Myocyte (in vitro differentiated cells): Measurements from ENCODE around the gene PAX3. TPM values are rescaled to one million over a fixed set of nuclear protein-coding genes. Genes with fewer than 3 reads are reported as not detected.

Experiments
- DNase-seq: peaks from one replicate; pipeline ENCODE4 v3.0.0-alpha.2; 2012; ENCODE audit warnings: low read depth
- total RNA-seq: library from RNA; depleted of rRNA; stranded (reverse); fragments of >200 nt; gene quantifications from 2 replicates; pipeline ENCODE4 v1.2.3, GENCODE V29; 2014

Gene PAX3
- total RNA-seq, 1 donor from 2014 or later, result 2.7 TPM

DNA sequence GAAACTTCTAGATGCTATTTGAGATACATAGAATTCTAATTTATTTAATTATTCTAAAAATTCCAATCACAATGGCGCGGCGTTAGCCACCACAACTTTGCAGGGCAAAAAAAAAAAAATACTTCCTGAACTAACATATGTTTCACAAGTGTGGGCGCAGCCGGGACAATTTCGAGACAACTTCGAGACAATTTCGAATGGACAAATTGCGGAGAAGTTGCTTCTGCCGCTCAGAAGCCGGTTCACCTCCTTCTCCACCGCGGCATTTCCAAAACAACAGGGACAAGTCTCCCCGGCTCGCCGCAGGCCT, 842 bp downstream of the PAX3 start:
- no peak for DNase-seq

DNA sequence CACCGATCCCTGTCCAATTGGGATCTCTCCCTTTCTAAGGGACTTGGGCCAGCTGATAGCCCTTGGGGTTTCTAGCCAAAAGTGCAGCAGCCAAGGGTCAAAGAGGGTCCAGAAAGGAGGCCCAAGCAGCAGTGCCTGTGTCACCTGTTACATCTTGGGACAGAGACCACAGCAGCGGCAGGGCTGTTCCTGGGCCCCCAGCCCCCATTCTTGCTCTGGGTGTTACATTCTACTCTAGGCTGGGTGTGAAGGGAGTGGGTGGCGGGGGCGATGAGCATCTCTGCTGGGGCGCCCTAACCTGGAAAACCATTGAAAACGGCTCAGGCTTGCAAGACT, 1.2 kb downstream of the PAX3 start:
- DNase-seq, result no peak

DNA sequence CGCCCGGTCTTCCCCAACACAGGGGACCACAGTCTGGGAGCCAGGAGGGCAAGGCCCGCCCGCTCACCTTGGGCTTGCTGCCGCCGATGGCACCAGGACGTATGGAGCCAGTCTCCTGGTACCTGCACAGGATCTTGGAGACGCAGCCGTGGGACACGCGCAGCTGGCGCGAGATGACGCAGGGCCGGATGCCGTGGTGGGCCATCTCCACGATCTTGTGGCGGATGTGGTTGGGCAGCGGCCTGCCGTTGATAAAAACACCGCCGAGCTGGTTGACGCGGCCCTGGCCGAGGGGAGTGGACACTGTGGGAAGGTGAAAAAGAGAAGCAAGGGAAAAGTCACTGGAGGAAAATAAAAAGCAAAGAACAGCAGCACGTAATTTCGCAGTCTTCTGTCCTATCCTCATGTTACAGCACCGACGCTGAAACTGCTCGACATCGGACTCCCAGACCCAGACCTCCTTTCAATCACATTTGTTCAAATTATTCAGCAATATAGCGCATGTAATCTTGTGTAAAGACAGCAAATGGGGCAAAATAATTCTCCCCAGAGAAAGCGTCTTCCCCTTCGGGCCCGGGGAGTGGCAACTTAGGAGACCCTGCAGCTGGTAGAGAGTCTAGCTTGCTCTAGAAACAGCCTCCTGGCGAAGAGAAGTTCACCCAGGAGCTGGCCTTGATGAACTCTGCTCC, 1.7 kb downstream of the PAX3 start:
- no peak for DNase-seq

DNA sequence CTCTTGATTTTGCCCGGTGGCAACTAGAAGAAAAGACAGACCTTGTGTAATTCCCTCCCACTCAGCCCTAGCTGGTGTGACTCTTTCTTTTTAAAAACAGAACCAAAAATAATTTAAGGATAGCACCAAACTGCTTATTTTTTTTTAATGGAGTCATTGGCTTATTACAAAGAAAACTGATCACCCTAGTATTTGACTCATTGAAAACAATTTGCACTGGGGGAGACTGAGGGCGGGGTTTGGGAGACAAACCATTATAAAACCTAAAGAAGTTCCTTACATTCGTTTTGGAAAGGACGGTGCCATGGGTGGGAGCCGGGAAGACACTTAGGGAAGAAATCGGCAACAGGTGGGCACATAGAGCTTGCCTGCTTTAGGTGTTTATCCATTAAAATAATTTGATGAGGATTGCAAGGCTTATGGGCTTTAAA, 2.5 kb downstream of the PAX3 start:
- no peak for DNase-seq

DNA sequence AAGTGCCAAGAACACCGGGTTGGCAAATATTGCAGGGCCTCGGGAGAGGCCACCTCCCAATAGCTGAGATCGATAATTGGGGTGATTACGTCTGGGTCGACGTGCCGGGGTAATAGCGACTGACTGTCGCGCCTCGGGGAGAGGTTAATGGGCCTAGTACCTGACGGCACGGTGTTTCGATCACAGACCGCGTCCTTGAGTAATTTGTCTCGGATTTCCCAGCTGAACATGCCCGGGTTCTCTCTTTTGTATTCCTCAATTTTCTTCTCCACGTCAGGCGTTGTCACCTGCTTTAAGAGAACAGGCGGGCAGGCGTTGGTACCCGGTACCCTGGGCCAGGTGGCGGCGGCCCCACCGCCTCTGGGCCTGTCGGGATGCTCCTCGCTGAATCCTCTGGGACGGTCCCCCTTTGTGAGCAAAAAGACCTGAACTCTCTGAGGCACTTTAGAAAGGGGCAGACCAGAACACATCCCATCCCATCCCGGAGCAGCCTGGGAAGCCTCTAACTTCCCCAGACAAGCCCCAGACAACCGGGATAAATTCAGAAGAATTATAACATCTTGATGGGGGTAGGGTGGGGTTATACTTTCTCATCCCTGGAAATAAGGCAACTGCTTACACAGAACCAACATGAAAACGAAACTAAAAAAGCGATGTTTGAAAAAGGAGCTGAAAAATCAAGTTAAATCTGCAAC, 3.3 kb downstream of the PAX3 start:
- no peak for DNase-seq

DNA sequence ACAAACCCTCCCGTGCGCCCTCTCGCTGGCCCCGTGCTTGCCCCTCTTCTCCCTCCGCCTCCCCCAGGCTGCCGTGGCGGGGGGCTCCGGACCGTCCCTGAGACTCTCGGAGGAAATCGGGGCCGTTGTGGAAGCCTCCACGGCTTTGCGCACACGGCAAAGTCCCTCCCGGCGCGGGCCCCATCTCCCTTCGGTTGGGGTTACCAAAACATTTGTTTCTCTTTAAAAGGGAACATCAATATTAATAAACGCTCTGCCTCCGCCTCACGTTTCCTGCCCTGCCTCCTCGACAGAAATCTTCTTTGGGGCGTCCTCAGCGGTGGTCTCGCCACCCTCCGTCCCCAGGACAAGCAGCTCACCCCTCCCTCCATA, 3.8 kb downstream of the PAX3 start:
- no peak for DNase-seq

DNA sequence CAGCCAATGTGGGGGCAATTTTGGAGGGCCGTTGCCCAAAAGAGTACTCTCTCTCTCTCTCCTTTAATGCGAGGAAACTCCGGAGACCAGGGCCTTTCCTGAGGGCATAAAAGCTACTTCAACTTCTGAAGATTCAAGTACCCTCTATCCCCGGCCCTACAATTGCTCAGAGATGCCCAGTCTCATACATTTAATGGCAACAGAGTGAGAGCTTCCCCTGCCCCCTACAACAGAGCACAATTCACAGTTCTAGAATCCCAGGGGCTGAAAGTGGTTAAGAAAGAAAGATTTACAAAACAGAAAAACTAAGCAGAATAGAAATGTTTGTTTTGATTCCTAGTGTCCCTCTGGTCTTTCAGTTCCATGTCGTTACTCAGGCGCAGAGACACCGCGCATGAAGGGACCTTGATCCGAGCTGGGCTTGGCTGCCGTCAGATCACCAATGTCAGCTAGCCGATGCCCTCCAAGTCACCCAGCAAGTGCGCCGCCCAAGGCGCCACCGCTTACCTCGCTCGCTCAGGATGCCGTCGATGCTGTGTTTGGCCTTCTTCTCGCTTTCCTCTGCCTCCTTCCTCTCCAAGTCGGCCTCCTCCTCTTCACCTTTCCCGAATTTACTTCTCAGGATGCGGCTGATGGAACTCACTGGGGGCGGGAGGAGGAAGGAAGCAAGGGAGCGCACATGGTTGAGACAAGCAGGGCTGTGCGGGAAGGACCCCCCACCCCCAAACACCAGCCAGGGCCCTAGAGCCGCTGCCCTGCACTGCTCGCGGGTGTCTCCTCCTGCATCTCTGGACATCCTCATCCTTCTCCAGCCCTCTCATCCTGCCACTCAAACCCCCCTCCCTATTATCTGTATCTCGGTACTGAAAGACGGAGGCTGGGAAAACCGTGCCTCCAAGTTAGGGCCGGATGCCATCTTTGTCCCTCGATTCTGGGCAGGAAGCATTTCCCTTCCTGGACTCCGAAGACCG, 4.9 kb downstream of the PAX3 start:
- DNase-seq, result no peak

DNA sequence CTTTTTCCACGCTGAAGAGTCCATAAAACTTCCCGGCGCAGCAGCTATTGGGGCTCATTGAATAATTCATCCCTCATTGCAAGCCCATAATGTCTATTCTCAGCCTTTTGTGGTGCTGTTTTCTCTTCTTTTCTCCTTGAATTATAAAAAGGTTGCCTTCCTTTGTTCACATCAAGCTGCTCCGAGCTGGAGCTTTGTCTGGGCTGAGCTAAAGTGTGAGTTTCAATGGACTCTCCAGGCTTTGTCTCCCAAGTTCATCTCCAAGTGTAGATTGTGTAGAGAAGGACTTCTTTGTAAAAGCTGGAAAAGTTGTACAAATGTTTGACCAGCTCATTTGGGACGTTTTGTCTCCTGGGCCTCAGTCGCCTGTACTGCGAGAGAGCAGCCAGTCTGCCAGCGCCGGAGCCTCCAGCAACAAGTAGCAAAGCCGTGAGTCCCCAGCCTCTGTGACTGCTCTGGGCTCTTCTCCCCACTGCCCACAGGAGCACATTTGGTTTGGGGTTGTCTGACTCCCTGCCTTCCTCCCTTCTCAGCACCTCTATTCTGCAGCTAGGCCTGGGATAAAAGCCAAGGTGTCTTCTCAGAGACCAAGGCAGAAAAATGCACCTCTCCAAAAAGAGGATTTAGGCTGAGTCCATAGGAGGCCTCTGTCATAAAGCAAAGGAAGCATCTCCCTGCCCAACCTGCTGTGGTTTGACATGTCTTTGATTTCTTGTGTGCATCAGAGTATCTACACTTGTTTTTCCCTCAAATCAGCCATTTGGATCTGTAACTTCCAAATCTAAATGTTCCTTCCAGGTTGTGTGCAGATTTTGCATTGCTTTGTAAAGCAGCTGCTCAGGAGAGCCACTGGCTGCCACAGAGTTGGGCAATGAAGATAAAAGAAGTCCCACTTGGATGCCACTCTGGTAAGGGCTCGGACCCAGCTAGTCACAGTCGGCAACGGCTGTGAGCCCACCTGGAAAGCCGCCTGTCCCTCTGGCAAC, 6.4 kb downstream of the PAX3 start:
- no peak for DNase-seq

DNA sequence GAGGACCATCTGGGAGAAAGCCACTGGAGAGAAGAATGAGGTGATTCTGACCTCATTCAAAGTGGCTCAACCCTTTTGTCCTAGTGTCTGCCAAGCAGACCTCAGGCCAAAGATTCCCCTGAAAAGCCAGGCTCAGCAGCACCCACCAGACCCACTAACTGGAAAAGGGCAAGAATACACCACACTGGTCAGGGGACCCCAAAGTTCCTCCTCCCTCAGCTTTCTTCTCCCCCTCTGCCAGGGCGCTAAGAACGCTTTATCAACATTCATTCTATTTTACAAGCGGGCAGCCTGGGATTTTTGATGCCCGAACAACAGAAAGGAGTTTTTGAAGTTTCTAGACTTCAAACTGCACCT, 7.3 kb downstream of the PAX3 start:
- DNase-seq, result no peak

DNA sequence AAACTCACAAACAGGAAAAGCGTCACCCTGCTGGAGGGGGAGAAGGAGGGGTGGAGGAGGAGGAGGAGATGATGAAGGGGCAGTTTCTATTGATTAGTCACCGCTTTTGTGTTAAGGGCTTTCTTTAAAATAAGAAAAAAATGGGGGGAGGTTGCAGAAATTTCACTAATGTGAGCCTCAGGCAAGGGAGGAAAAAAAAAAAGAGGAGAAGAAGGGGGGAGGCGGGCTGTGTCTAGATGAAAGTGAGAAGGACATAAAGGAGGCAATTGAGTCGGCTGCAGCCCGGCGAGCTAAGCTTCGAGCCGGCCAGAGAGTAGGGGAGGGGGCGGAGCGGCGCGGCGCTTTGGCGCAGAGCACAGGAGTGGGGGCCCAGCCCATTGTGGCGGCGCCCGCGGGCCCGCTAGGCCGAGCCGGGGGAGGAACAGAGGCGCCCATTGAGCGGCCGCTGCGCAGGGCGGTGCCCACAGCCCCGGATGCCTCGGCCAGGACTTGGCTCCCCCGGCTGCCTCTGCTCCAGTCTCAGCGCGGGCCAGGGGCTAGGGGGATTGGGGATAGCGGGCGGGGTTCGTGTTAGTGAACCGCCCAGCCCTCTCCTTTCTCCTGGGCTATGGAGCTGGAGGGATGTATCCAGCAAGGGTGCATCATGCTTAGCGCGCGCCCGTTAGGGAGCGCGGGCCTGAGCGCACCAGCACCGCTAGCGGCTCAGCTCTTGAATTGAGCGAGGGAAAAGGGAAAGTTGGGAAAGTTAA, 7.9 kb downstream of the PAX3 start:
- no peak for DNase-seq

DNA sequence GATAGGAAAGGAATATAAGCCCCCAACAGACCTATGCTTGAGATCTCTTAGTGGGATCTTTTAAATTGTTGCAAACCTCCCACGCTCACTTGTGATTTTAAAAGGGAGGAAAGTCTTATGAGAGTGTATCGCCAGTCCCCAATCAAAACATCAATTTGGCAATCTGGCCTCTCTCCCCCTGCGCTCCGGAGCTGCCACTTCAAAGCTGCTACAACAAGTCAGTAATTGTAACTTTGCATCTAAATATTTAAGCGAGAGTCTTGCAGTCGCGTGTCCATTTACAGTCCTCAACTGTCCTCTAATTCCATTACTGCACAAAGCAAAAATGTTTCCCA, 8.4 kb downstream of the PAX3 start:
- no peak for DNase-seq

DNA sequence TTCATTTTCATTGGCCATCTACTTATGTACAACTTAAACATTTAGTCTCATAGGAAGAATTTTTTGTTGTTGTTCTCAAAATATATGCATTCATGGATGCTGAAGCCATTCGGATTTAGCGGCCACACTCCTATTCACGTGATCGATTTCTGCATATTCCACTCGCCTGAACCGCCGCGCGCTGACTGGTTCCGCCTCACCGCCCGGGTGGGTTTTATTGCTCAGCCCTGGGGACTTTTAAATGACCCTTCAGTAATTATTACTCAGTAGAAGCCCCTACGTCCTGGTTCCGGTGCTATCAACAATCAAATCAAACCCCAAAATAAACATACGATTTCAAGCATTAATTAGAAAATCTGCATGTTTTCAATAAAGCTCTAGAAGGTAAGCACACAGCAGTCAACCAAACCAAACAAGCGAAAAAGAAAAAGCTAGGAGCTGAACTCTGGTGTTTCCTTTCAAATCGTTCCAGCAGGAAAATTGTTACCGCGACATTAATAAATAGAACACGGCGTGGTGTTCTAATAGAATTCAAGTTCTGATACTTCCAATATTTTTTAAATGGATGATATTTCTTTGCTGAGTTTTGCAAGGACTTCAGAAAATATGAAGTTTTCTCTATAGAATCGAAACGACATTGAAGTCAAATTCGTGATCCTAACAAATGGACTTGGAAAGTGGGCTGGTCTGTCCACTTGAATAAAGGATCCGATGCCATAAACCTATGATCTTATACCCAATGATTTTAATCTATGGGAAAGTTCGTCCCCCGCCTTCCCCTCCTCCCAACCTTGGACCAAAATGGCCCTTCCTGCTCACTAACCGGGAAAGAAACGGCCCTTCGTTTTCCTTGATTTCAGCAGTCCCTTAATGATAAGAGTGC, 9.3 kb downstream of the PAX3 start:
- DNase-seq, result no peak

DNA sequence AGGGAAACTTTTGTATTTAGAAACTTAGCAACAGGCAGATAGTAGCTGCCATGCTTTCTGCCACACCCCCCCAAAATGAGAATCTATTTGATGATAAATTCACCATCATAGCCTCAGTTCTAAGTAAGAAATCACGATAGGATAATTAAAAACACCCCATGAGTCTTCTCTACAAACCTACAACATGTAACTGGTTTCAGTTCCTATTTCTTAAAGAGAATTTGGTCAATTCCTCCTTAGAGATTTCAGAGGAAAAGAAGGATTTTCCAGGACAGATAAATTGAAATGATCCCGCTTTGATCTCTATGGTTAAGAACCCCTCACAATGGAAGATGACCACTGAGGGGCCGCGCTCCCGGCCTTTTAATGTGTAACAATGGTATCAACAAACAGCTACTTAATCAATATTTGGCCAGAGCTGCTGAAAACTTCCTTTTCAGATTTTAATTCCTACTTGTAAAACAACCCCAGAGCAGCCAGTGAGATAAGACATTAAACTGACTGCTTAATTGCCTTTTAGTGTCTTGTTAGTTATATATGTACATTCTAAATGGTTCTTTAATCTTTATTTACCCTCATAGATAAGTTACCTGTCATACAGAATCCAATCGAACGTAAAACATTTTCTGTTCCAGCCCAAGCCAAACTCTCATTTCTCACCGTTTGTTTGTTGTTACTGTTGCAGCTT, 10.1 kb downstream of the PAX3 start:
- DNase-seq, result no peak

DNA sequence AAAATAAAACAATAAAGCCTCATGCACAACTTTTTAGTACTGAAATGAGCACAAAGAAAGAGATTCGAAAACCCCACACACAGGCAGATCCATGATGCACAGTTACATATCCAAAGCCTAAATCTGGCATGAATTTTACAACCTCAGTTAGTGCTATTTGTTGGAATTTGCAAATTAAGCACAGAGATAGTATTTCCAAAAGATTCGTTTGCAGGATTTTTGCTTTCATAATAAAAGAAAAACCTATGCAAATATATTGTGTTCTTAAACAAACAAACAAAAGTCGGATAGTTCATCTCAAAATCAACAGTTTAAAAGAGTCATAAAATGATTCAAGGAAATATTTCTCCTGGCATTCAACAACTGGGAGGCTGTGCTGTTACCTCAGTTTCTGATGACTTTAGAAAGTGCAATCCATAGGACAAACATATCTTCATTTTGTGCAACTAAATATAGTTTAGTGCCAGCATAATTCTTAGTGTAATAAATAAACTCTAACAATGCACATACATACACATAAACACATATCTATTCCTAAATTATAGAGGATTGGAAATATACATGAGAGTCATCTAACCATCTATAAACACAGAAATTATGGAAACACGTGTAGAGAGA, 10.8 kb downstream of the PAX3 start:
- no peak for DNase-seq

DNA sequence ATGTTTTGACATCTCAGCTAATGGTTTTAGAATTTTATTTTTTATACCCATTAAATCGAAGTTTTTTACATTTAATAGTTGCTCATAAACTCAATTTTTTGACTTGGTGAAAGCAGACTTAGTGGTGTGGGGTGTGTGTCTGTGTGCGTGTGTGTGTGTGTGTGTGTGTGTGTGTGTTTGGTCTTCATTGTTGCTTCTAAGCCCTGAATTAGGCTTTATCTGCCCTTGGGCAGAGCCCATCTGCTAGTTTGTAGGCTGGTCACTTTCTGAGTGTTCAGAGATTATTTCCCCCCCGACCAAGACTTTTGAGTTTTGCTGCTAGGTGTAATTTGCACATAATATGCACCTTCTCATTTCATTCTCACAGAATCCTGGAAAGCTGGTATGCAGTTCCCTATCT, 14.3 kb downstream of the PAX3 start:
- DNase-seq, result no peak

DNA sequence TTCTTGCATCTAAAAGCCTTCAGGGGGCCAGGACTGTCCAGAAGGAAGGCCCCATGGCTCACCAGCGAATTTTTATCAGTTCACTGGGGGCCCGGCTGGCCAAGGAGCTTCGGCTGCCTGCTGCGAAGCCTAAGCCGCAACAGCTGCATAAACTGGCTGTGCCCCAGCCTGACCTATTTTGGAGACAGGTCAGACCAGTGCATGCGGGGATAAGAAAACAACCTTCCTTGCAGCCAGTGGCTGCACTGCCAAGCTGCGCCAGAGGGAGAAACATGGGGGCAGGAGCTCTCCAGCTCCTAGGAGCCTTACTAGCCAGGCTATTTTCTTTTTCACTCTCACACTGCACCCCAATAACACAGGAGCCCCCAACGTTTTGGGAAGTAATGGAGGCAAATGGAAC, 15.2 kb downstream of the PAX3 start:
- DNase-seq, result peak; percentile 95

DNA sequence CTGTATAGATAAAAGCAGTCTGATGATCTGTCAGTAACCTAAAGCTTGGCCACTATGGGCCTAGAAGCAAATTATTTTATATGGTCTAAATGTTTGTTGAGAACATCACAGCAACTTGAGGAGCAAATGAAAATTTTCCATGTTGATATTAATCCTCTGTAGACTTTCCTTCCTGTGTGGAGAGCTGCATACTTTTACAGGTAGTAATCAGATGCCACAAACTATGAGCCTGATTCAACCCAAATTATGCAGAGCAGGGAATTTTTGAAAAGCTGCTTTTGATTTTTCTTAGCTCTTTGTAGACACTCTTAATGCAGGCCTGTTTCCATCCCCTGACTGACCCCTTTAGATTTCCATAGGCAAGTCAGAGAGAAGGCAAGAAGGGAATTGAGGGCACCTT, 17.3 kb downstream of the PAX3 start:
- no peak for DNase-seq

DNA sequence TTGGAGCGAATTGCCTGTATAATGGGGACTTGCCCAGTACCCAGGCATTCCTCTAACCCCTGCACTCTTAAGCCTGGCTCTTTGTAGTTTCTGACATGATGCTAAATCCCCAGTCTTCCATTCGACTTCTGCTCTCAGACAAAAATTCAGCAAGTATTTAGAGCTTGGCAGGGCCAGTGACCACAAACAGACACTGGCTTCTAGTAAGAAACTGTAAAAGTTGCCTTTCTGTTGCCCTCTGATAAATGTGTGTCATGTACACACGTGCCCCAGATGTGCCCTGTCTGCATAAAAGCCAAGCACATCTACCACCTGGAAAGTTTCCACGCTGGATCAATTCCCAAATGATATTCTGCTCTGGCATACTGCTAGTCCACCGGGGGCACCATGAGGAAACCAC, 18.0 kb downstream of the PAX3 start:
- DNase-seq, result peak; percentile 32
